Measurements from ENCODE around the gene CRACR2A. TPM values are rescaled to one million over a fixed set of nuclear protein-coding genes. Genes with fewer than 3 reads are reported as not detected.

The CRACR2A gene
- total RNA-seq, 1 donor from 2014 or later = 30.0 TPM

DNA sequence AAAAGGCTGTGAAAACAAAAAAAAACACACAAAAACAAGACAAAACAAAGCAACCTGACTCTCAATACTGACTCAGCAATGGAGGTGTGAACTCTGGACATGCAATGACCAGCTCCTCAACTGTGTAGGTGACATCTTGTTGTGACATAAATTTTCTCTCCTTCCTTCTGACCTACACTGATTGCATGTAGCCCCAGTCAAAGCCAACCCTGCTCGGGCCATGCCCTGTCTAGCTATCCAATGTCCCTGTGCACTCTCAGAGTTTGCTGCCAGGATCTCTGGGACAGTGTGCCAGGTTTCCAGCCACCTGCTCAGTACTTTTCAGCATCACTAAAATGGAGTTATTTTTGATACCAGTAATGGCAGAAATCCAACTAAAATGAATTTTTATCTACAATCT is 18.9 kb upstream of the CRACR2A start:
- Mint-ChIP-seq H3K4me1 (ENCODE audit: low read depth) (peaks cover 11% of the 10 kb centered on the region), H3K27me3 (ENCODE audit: insufficient read depth) (no peaks in the 10 kb centered on the region), H3K4me3 (no peak overlapping the region), H3K27ac (no peak overlapping the region), H3K9me3 (peaks cover 6% of the 10 kb centered on the region), H3K36me3 (ENCODE audit: low read depth) (peaks cover 1% of the 10 kb centered on the region)
- DNase-seq (ENCODE audit: low spot score) = no peak
- intact Hi-C loops (cut with micrococcal nuclease) = loop anchor here (1.0 to 10.0 kb wide), 2 partner anchors 19 to 277 kb away; partner anchors contain the start of genes CRACR2A and PRMT8

- Mint-ChIP-seq H3K36me3 (ENCODE audit: low read depth) (peaks cover 1% of the 10 kb centered on the region), H3K9me3 (peaks cover 6% of the 10 kb centered on the region), H3K4me1 (ENCODE audit: low read depth) (peaks cover 11% of the 10 kb centered on the region), H3K27ac (no peak overlapping the region), H3K27me3 (ENCODE audit: insufficient read depth) (no peaks in the 10 kb centered on the region), H3K4me3 (no peak overlapping the region)
- intact Hi-C loops (cut with micrococcal nuclease) = loop anchor here (10.0 kb wide), 1 partner anchor 276 kb away; the partner anchor contains the start of gene PRMT8
- DNase-seq (ENCODE audit: low spot score) = no peak
Observed at GRCh38 chr12:3770891-3771290, 18.0 kb upstream of the CRACR2A start.

DNA sequence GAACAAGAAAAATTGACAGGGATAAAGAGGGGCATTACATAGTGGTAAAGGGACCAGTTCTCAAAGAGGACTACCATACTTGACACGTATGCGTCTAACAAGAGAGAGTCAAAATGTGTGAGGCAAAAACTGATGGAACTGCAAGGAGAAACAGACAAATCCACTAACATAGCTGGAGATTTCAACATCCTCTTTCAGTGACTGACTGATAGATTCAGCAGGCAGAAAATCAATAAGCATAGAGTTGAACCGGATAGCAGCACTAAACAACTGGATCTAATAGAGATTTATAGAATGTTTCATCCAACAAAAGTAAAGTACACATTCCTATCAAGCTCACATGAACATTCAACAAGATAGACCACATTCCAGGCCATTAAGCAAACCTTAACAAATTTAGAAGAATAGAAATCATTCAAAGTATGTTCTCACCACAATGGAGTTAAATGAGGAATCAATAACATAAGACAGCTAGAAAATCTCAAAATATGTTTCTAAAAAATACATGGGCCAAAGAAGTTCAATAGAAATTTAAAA is 16.1 kb upstream of the CRACR2A start:
- Mint-ChIP-seq H3K9me3 (peaks cover 6% of the 10 kb centered on the region), H3K4me3 (no peak overlapping the region), H3K36me3 (ENCODE audit: low read depth) (peaks cover 1% of the 10 kb centered on the region), H3K27me3 (ENCODE audit: insufficient read depth) (no peaks in the 10 kb centered on the region), H3K4me1 (ENCODE audit: low read depth) (peaks cover 17% of the 10 kb centered on the region), H3K27ac (no peak overlapping the region)
- intact Hi-C loops (cut with micrococcal nuclease) = no loop called here
- no peak for DNase-seq (ENCODE audit: low spot score)

DNA sequence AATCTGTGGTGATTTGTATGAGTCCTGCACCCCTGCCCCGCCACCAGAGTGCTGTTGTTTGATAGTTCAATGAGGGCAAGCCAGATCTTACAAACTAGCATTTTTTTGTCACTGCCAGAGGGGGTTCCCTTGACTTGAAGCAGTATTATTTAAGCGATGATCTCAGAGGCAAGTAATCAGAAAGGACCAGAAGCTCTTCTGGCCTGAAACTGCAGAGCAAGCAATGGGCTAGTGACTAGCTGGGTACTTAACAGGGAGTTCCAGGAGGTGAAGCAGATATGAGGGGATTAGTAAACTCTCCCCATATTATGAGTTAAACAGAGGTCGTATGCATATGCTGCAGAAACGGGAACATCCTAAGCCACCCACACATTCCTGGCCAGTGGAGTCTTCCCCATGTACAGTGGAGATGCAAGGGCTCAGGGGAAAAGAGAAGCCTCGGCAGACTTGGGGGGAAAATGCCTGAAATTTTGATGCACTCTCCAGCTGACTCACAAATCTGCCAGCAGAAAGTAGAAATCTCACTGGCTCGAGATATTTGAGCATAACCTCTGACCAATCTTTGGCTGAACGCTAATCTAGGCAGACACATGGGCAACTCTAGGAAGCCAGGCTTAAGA is 8.3 kb upstream of the CRACR2A start:
- intact Hi-C loops (cut with micrococcal nuclease) = no loop called here
- H3K27me3 Mint-ChIP-seq (ENCODE audit: insufficient read depth) = no peaks in the 10 kb centered on the region
- no peaks in the 10 kb centered on the region for H3K9me3 Mint-ChIP-seq
- peaks cover 14% of the 10 kb centered on the region for H3K36me3 Mint-ChIP-seq (ENCODE audit: low read depth)
- no peak overlapping the region for H3K4me3 Mint-ChIP-seq
- H3K27ac Mint-ChIP-seq = no peak overlapping the region
- no peak for DNase-seq (ENCODE audit: low spot score)
- H3K4me1 Mint-ChIP-seq (ENCODE audit: low read depth) = peaks cover 23% of the 10 kb centered on the region

DNA sequence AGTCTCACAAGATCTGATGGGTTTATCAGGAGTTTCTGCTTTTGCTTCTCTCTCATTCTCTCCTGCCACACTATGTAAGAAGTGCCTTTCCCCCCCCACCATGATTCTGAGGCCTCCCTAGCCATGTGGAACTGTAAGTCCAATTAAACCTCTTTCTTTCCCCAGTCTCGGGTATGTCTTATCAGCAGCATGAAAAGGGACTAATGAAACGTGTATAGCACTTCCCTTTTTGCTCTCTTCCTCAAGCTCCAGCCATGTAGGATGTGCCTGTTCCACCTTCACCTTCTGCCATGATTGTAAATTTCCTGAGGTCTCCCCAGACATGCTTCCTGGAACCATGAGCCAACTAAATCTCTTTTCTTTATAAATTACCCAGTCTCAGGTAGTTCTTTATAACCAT is 7.0 kb upstream of the CRACR2A start:
- Mint-ChIP-seq H3K9me3 (no peaks in the 10 kb centered on the region), H3K27me3 (ENCODE audit: insufficient read depth) (no peaks in the 10 kb centered on the region), H3K27ac (no peak overlapping the region), H3K4me1 (ENCODE audit: low read depth) (peaks cover 24% of the 10 kb centered on the region), H3K36me3 (ENCODE audit: low read depth) (peaks cover 14% of the 10 kb centered on the region), H3K4me3 (no peak overlapping the region)
- intact Hi-C loops (cut with micrococcal nuclease) = loop anchor here (10.0 kb wide), 2 partner anchors 515 to 1065 kb away; partner anchors contain the start of gene CCND2
- no peak for DNase-seq (ENCODE audit: low spot score)

GRCh38 chr12:3757261-3757660 is 4.4 kb upstream of the CRACR2A start:
- no peaks in the 10 kb centered on the region for H3K9me3 Mint-ChIP-seq
- DNase-seq (ENCODE audit: low spot score) = no peak
- H3K4me1 Mint-ChIP-seq (ENCODE audit: low read depth) = peaks cover 25% of the 10 kb centered on the region
- peaks cover 14% of the 10 kb centered on the region for H3K36me3 Mint-ChIP-seq (ENCODE audit: low read depth)
- H3K27ac Mint-ChIP-seq = no peak overlapping the region
- intact Hi-C loops (cut with micrococcal nuclease) = loop anchor here (10.0 kb wide), 2 partner anchors 518 to 1068 kb away; partner anchors contain the start of gene CCND2
- no peaks in the 10 kb centered on the region for H3K27me3 Mint-ChIP-seq (ENCODE audit: insufficient read depth)
- H3K4me3 Mint-ChIP-seq = no peak overlapping the region

DNA sequence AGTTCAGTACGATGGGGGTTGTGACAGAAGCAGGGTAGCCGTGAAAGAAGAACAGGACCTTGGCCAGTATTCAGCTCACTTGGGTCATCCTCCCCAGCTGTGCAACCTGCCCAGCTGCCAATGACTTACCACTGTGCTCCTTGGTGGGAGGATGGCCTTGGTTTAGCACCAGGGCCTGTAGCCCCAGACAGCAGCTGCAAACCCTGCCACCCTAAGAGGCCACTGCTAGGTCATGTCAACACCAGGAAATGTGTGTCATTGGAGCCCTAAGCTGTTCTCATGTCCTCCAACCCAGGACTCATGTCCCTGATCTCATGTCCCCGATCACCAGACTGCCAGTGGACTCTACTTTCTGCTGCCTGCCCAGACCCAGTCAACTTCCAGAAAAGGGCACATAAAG is 3.0 kb upstream of the CRACR2A start:
- Mint-ChIP-seq H3K27ac (no peak overlapping the region), H3K36me3 (ENCODE audit: low read depth) (peaks cover 23% of the 10 kb centered on the region), H3K27me3 (ENCODE audit: insufficient read depth) (no peaks in the 10 kb centered on the region), H3K9me3 (no peaks in the 10 kb centered on the region), H3K4me1 (ENCODE audit: low read depth) (peaks cover 36% of the 10 kb centered on the region), H3K4me3 (no peak overlapping the region)
- no peak for DNase-seq (ENCODE audit: low spot score)
- intact Hi-C loops (cut with micrococcal nuclease) = loop anchor here (10.0 kb wide), 2 partner anchors 519 to 1069 kb away; partner anchors contain the start of gene CCND2

GRCh38 chr12:3753544-3754284 is 805 bp upstream of the CRACR2A start:
- Mint-ChIP-seq H3K4me1 (ENCODE audit: low read depth) (peaks cover 49% of the 10 kb centered on the region), H3K27me3 (ENCODE audit: insufficient read depth) (no peaks in the 10 kb centered on the region), H3K27ac (peak overlapping the region; percentile 97), H3K9me3 (no peaks in the 10 kb centered on the region), H3K36me3 (ENCODE audit: low read depth) (peaks cover 29% of the 10 kb centered on the region), H3K4me3 (peak overlapping the region; percentile 94)
- DNase-seq (ENCODE audit: low spot score) = no peak
- intact Hi-C loops (cut with micrococcal nuclease) = loop anchor here (1.0 to 10.0 kb wide), 6 partner anchors 19 to 1071 kb away; partner anchors contain the start of genes CCND2 and PARP11

- Mint-ChIP-seq H3K4me1 (ENCODE audit: low read depth) (peaks cover 62% of the 10 kb centered on the region), H3K27ac (peak overlapping the region; percentile 98), H3K36me3 (ENCODE audit: low read depth) (peaks cover 28% of the 10 kb centered on the region), H3K27me3 (ENCODE audit: insufficient read depth) (no peaks in the 10 kb centered on the region), H3K9me3 (no peaks in the 10 kb centered on the region), H3K4me3 (peak overlapping the region; percentile 94)
- peak; percentile 72 for DNase-seq (ENCODE audit: low spot score)
- intact Hi-C loops (cut with micrococcal nuclease) = loop anchor here (1.0 to 10.0 kb wide), 8 partner anchors 8 to 1073 kb away; partner anchors contain the start of genes CCND2 and PARP11
Observed at GRCh38 chr12:3752096-3752709, 706 bp downstream of the CRACR2A start.

GRCh38 chr12:3751151-3752095 is 1.5 kb downstream of the CRACR2A start:
- Mint-ChIP-seq H3K4me1 (ENCODE audit: low read depth) (peaks cover 70% of the 10 kb centered on the region), H3K36me3 (ENCODE audit: low read depth) (peaks cover 30% of the 10 kb centered on the region), H3K4me3 (peak overlapping the region; percentile 94), H3K9me3 (peaks cover 4% of the 10 kb centered on the region), H3K27me3 (ENCODE audit: insufficient read depth) (no peaks in the 10 kb centered on the region), H3K27ac (peak overlapping the region; percentile 98)
- intact Hi-C loops (cut with micrococcal nuclease) = loop anchor here (1.0 to 10.0 kb wide), 8 partner anchors 7 to 1073 kb away; partner anchors contain the start of genes CCND2 and PARP11
- DNase-seq (ENCODE audit: low spot score) = no peak

DNA sequence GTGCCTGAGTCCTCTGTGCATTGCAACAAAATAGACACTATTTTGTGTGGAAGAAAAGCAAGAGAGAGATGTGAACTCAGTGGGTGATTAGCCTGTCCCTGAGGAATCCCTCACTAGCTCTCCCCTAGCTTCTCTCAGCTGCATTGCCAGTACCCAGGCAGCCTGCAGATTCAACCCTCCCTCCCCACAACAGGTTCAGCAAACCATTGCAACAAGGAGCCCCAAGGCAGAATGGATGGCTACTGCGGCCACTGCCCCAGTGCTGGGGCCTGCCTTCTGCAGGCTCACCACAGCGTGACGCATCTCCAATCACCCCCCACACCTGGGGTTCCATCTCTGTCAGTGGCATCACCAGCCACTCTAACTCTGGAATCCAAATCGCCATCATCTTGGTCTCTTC is 2.3 kb downstream of the CRACR2A start:
- Mint-ChIP-seq H3K27me3 (ENCODE audit: insufficient read depth) (no peaks in the 10 kb centered on the region), H3K36me3 (ENCODE audit: low read depth) (peaks cover 35% of the 10 kb centered on the region), H3K4me3 (peak overlapping the region; percentile 94), H3K4me1 (ENCODE audit: low read depth) (peaks cover 78% of the 10 kb centered on the region), H3K27ac (peak overlapping the region; percentile 98), H3K9me3 (peaks cover 10% of the 10 kb centered on the region)
- no peak for DNase-seq (ENCODE audit: low spot score)
- intact Hi-C loops (cut with micrococcal nuclease) = loop anchor here (5.0 to 10.0 kb wide), 3 partner anchors 33 to 1074 kb away; partner anchors contain the start of gene CCND2

DNA sequence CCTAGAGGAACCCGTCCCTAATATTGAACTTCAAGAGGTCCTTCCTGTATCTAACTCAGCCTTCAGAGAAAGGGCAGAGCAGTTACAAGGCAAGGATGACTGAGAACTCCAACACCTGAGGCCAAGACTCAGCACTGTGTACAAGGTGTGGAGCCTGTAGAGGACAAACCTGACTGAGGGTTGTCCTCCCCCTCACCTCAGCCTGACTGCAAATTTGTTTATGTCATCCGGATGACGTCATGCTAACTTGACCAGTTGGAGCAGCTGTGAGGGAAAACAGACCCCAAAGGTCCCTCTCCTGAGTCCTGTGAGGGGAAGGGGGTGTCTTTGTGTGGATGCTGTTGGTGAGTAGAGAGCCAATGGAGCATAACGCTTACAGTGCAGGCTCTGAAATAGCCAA is 4.3 kb downstream of the CRACR2A start:
- Mint-ChIP-seq H3K4me3 (no peak overlapping the region), H3K9me3 (peaks cover 10% of the 10 kb centered on the region), H3K27me3 (ENCODE audit: insufficient read depth) (no peaks in the 10 kb centered on the region), H3K4me1 (ENCODE audit: low read depth) (peaks cover 83% of the 10 kb centered on the region), H3K27ac (peak overlapping the region; percentile 27), H3K36me3 (ENCODE audit: low read depth) (peaks cover 51% of the 10 kb centered on the region)
- intact Hi-C loops (cut with micrococcal nuclease) = no loop called here
- no peak for DNase-seq (ENCODE audit: low spot score)

Data from activated T-helper 1 cell treated with anti-CD3 and anti-CD28 coated beads, Interleukin-12 subunit alpha, Interleukin-12 subunit beta, Interleukin-2, Interleukin-4 antibody, amounts not matched to agents 30 ng/mL and 10 ng/mL and 1 ng/mL, durations not matched to agents 14 hours and 24 hours and 36 hours (primary cell).